HCT116 (cell line): ENCODE measurements around the gene HDHD2. TPM values are rescaled to one million over a fixed set of nuclear protein-coding genes. Genes with fewer than 3 reads are reported as not detected.

Experiments used
- ATAC-seq: fragments of 200-7000 bp; cut with Tn5 transposase; 2 replicates; pipeline ENCODE4 v1.9.1; 2020; ENCODE audit warnings: mild to moderate bottlenecking, moderate library complexity
- BruUV-seq: library from RNA; stranded (reverse); fragments of 400-500 nt; replicated peaks from 2 replicates; lab custom pipeline; 2021; lab: Mats Ljungman, UMichigan
- CTCF ChIA-PET: fragments of 300-600 bp; sonication (Branson Sonifier 250); formaldehyde crosslinking; loops from one replicate; lab custom pipeline; 2021; ENCODE audit warnings: antibody characterized with exemption; lab: Charles Lee
- POLR2A ChIA-PET: fragments of 300-600, 350-600 bp; sonication (Branson Sonifier 250); formaldehyde crosslinking; loops from one replicate; lab custom pipeline; 2021; ENCODE audit warnings: antibody characterized with exemption; lab: Charles Lee
- RAD21 ChIA-PET, 2 experiments: fragments of 300-600 bp; sonication (Branson Sonifier 250); formaldehyde crosslinking; loops; one replicate each; lab custom pipeline; 2023; ENCODE audit warnings: low total read pairs in 2 of 2; ENCODE audit not compliant: uncharacterized antibody in 2 of 2, unreplicated experiment in 2 of 2, low non-redundant PET in 1 of 2; lab: Charles Lee
- DNase-seq: peaks from one replicate; pipeline ENCODE4 v3.0.0-alpha.2; 2010; ENCODE audit warnings: low read depth, low spot score
- H2AFZ ChIP-seq: fragments of 200-600 bp; shearing (Covaris generic), sonication (generic); 2 replicates; pipeline ENCODE4 v1.6.1; 2017; ENCODE audit warnings: low read depth, mixed run types, mixed read lengths, antibody characterized with exemption, low read length; ENCODE audit not compliant: poor library complexity, severe bottlenecking
- H3K27ac ChIP-seq: 2 replicates; pipeline ENCODE4 v1.5.1; 2012; ENCODE audit warnings: low read depth, low read length
- H3K27me3 ChIP-seq: fragments of 200-600 bp; sonication (generic); 2 replicates; pipeline ENCODE4 v1.6.1; 2016; ENCODE audit warnings: mixed run types, low read length, mixed read lengths; ENCODE audit not compliant: insufficient read depth
- H3K36me3 ChIP-seq, 2 experiments: fragments of 200-500 bp in 1 of 2; fragments of 200-600 bp in 1 of 2; sonication (Bioruptor generic) in 1 of 2; sonication (generic) in 1 of 2; 2 replicates each; pipeline versions ENCODE4 v1.5.1 to v1.6.1; 2014 to 2016; ENCODE audit warnings: low read length in 2 of 2, inconsistent platforms in 1 of 2, mixed read lengths in 1 of 2, mixed run types in 1 of 2; ENCODE audit not compliant: insufficient read depth in 2 of 2, control insufficient read depth in 1 of 2
- H3K4me1 ChIP-seq, 2 experiments: fragments of 200-600 bp in 1 of 2; sonication (generic) in 1 of 2; 2 replicates each; pipeline versions ENCODE4 v1.5.1 to v1.6.1; 2012 to 2017; ENCODE audit warnings: low read length in 2 of 2, inconsistent platforms in 1 of 2, mild to moderate bottlenecking in 1 of 2, mixed read lengths in 1 of 2, mixed run types in 1 of 2, moderate library complexity in 1 of 2; ENCODE audit not compliant: insufficient read depth in 2 of 2, control insufficient read depth in 1 of 2
- H3K4me2 ChIP-seq: fragments of 200-600 bp; sonication (generic); 2 replicates; pipeline ENCODE4 v1.6.1; 2017; ENCODE audit warnings: mixed run types, low read length, mixed read lengths
- H3K4me3 ChIP-seq, 2 experiments: fragments of 200-600 bp in 1 of 2; sonication (generic) in 1 of 2; replicated peaks in 1 of 2; 2 replicates each; pipeline ENCODE4 v1.5.1; 2011 to 2016; ENCODE audit warnings: low read length in 2 of 2, control low read depth in 1 of 2, low read depth in 1 of 2, mild to moderate bottlenecking in 1 of 2, mixed read lengths in 1 of 2, mixed run types in 1 of 2
- H3K79me2 ChIP-seq: fragments of 200-600 bp; sonication (generic); 2 replicates; pipeline ENCODE4 v1.6.1; 2017; ENCODE audit warnings: mild to moderate bottlenecking, mixed run types, low read length, moderate library complexity, mixed read lengths; ENCODE audit not compliant: insufficient read depth
- H3K9ac ChIP-seq: fragments of 200-600 bp; sonication (generic); 2 replicates; pipeline ENCODE4 v1.6.1; 2016; ENCODE audit warnings: low read length, mixed read lengths
- H3K9me2 ChIP-seq: fragments of 200-600 bp; sonication (generic), shearing (Covaris generic); 2 replicates; pipeline ENCODE4 v1.6.1; 2017; ENCODE audit warnings: mixed run types, mild to moderate bottlenecking, moderate library complexity; ENCODE audit not compliant: insufficient read depth
- H3K9me3 ChIP-seq, 2 experiments: fragments of 200-500 bp in 1 of 2; fragments of 200-600 bp in 1 of 2; sonication (Bioruptor generic) in 1 of 2; sonication (generic) in 1 of 2; 2 replicates each; pipeline ENCODE4 v1.6.1; 2014 to 2017; ENCODE audit warnings: low read length in 2 of 2, mixed read lengths in 2 of 2, inconsistent platforms in 1 of 2, low read depth in 1 of 2, mild to moderate bottlenecking in 1 of 2, mixed run types in 1 of 2, moderate library complexity in 1 of 2; ENCODE audit not compliant: control insufficient read depth in 1 of 2, insufficient read depth in 1 of 2
- H4K20me1 ChIP-seq: fragments of 200-600 bp; sonication (generic), shearing (Covaris generic); 2 replicates; pipeline ENCODE4 v1.6.1; 2017; ENCODE audit warnings: mixed run types, mild to moderate bottlenecking, moderate library complexity; ENCODE audit not compliant: insufficient read depth
- ATF3 ChIP-seq: IDR thresholded peaks from 2 replicates; pipeline ENCODE4 v1.6.1; 2012
- ELF1 ChIP-seq: IDR thresholded peaks from 2 replicates; pipeline ENCODE4 v1.6.1; 2012; ENCODE audit warnings: low read depth, borderline replicate concordance
- EZH2 ChIP-seq: fragments of 200-600 bp; sonication (generic); IDR thresholded peaks from 2 replicates; pipeline ENCODE4 v1.6.1; 2017; ENCODE audit warnings: antibody characterized with exemption, mixed run types
- EZH2phosphoT487 ChIP-seq: fragments of 200-600 bp; IDR thresholded peaks from 2 replicates; pipeline ENCODE4 v1.6.1; 2018; ENCODE audit warnings: antibody characterized with exemption, borderline replicate concordance
- JUND ChIP-seq: IDR thresholded peaks from 2 replicates; pipeline ENCODE4 v1.6.1; 2012
- POLR2A ChIP-seq: IDR thresholded peaks from 2 replicates; pipeline ENCODE4 v1.7.0; 2011; ENCODE audit warnings: borderline replicate concordance; ENCODE audit not compliant: insufficient read depth, insufficient read length; ENCODE audit errors: extremely low read depth
- POLR2AphosphoS5 ChIP-seq: IDR thresholded peaks from 2 replicates; pipeline ENCODE4 v1.6.1; 2011; ENCODE audit warnings: mild to moderate bottlenecking, low read depth, low read length, moderate library complexity
- RAD21 ChIP-seq: IDR thresholded peaks from 2 replicates; pipeline ENCODE4 v1.6.1; 2012; ENCODE audit warnings: low read depth, mild to moderate bottlenecking
- TCF7L2 ChIP-seq: IDR thresholded peaks from 2 replicates; pipeline ENCODE4 v1.7.0; 2011; ENCODE audit warnings: borderline replicate concordance, inconsistent platforms; ENCODE audit not compliant: insufficient read depth, insufficient read length; ENCODE audit errors: extremely low read depth
- YY1 ChIP-seq: IDR thresholded peaks from 2 replicates; pipeline ENCODE4 v1.6.1; 2011; ENCODE audit warnings: low read length, low read depth, moderate library complexity, mild to moderate bottlenecking; ENCODE audit not compliant: insufficient replicate concordance; ENCODE audit errors: extremely low read depth
- ZFX ChIP-seq: fragments of 450-650 bp; IDR thresholded peaks from 2 replicates; pipeline ENCODE4 v1.6.1; 2017
- ZNF274 ChIP-seq: fragments of 200-500 bp; sonication (Bioruptor generic); IDR thresholded peaks from 2 replicates; pipeline ENCODE4 v1.6.1; 2014; ENCODE audit warnings: mild to moderate bottlenecking, low read depth, low read length, inconsistent platforms
- intact Hi-C: fragments of 100-400 bp; cut with micrococcal nuclease; formaldehyde crosslinking; loops from 2 replicates; pipeline ENCODE4 v1.10.0; 2022
- total RNA-seq: library from RNA; stranded (reverse); gene quantifications from one replicate; pipeline ENCODE4 v1.2.1, GENCODE V29; 2021; ENCODE audit not compliant: unreplicated experiment
- TF ChIP-seq, protein P1 (sequence below): IDR thresholded peaks from 2 replicates; pipeline ENCODE4 v1.6.1; 2012; ENCODE audit warnings: low read depth

The HDHD2 gene
- total RNA-seq, 1 experiment from 2014 or later: 29.1 TPM

DNA sequence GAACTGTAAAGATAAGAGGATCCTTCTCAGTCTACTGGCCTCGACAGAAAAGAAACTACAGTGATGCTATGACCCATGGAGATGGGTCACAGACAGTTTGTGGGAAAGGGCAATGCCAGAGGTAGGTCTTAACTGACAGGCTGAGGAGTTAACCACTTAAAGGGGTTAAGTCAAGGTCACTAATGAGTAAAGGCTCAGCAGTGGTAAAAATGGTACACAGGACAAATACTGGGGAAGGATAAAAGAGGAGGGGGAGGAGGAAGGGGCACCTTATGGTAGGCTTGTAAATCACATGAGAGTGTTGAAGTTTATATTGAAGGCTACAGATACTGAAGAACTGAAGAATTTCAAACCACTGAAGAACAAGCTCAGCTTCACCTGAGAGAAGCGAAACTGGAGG is 16.0 kb upstream of the HDHD2 start:
- CTCF ChIA-PET: interaction anchor here (1.2 kb wide), 1 partner anchor 38 kb away, joined by 3 read pairs; no protein-coding TSS in a partner anchor
- Histone ChIP-seq H3K9me3 (no peaks in the 10 kb centered on the region), H3K36me3 (no peaks in the 10 kb centered on the region), H3K79me2 (peaks cover 97% of the 10 kb centered on the region), H3K27ac (no peak overlapping the region), H4K20me1 (no peaks in the 10 kb centered on the region; the same call in 1 of the 2 replicates), H3K9ac (no peak overlapping the region), H3K4me2 (no peak overlapping the region), H2AFZ (no peak overlapping the region), H3K4me3 (no peak overlapping the region), H3K9me2 (no peaks in the 10 kb centered on the region), H3K4me1 (no peaks in the 10 kb centered on the region), H3K27me3 (no peaks in the 10 kb centered on the region)
- POLR2A ChIA-PET: no interaction called here
- ATAC-seq (no peak), DNase-seq (no peak)
- BruUV-seq: no TSS peak
- RAD21 ChIA-PET: no interaction called here
- intact Hi-C loops: no loop called here
- TF ChIP-seq RAD21 (no peak), ATF3 (no peak)

DNA sequence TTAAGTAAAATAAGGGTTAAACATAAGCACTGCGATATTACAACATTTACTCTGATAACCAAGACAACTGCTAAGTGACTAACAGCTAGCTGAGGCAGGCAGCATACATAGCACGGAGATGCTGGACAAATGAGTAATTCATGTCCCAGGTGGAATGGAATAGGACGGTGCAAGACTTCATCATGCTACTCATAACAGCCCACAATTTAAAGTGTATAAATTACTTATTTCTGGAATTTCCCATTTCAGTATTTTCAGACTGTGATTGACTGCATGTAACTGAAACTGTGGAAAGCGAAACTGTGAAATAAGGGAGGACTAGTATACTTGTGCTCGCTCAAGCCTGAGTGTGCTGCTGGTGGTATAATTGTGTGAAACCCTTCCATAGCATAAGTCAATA is 12.9 kb upstream of the HDHD2 start:
- H3K27me3 ChIP-seq: no peaks in the 10 kb centered on the region
- ChIA-PET RAD21 (no interaction called here), CTCF (no interaction called here), POLR2A (no interaction called here)
- no peaks in the 10 kb centered on the region for H3K9me3 ChIP-seq
- TF ChIP-seq YY1 (no peak), EZH2 (no peak), ZFX (no peak), EZH2phosphoT487 (no peak), JUND (no peak), TCF7L2 (no peak), ELF1 (no peak), ZNF274 (no peak), POLR2A (no peak), POLR2AphosphoS5 (no peak)
- TF ChIP-seq, protein P1, sequence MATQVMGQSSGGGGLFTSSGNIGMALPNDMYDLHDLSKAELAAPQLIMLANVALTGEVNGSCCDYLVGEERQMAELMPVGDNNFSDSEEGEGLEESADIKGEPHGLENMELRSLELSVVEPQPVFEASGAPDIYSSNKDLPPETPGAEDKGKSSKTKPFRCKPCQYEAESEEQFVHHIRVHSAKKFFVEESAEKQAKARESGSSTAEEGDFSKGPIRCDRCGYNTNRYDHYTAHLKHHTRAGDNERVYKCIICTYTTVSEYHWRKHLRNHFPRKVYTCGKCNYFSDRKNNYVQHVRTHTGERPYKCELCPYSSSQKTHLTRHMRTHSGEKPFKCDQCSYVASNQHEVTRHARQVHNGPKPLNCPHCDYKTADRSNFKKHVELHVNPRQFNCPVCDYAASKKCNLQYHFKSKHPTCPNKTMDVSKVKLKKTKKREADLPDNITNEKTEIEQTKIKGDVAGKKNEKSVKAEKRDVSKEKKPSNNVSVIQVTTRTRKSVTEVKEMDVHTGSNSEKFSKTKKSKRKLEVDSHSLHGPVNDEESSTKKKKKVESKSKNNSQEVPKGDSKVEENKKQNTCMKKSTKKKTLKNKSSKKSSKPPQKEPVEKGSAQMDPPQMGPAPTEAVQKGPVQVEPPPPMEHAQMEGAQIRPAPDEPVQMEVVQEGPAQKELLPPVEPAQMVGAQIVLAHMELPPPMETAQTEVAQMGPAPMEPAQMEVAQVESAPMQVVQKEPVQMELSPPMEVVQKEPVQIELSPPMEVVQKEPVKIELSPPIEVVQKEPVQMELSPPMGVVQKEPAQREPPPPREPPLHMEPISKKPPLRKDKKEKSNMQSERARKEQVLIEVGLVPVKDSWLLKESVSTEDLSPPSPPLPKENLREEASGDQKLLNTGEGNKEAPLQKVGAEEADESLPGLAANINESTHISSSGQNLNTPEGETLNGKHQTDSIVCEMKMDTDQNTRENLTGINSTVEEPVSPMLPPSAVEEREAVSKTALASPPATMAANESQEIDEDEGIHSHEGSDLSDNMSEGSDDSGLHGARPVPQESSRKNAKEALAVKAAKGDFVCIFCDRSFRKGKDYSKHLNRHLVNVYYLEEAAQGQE: no peak
- intact Hi-C loops: no loop called here
- H3K4me1 ChIP-seq: peaks cover 11 to 15% of the 10 kb centered on the region in 2 experiments
- no peaks in the 10 kb centered on the region; the same call in 1 of the 2 replicates for H4K20me1 ChIP-seq
- DNase-seq: no peak
- H3K36me3 ChIP-seq: no peaks in the 10 kb centered on the region
- H3K9me2 ChIP-seq: no peaks in the 10 kb centered on the region
- H2AFZ ChIP-seq: no peak overlapping the region
- no peak overlapping the region for H3K27ac ChIP-seq
- H3K4me3 ChIP-seq: no peak overlapping the region
- no peak overlapping the region for H3K9ac ChIP-seq
- H3K4me2 ChIP-seq: no peak overlapping the region
- no TSS peak for BruUV-seq
- H3K79me2 ChIP-seq: peaks cover 94% of the 10 kb centered on the region
- no peak for ATAC-seq
